HG02571 (cell line): ENCODE data around the gene KRT37.
"Not testable (repeated sequence)": the region's sequence is repeated elsewhere in the genome, so short reads cannot be mapped to it uniquely, and the experiment has no call there.

Experiments used
- ATAC-seq: cut with Tn5 transposase; IDR thresholded peaks from one replicate; pipeline ENCODE4 v1.9.1; 2021; ENCODE audit warnings: mild to moderate bottlenecking, moderate library complexity; ENCODE audit not compliant: unreplicated experiment

Gene KRT37

GRCh38 chr17:41407226-41407625, 17.2 kb downstream of the KRT37 start:
- ATAC-seq: no peak

- ATAC-seq: no peak
Measured at GRCh38 chr17:41406205-41406604, 18.2 kb downstream of the KRT37 start.

GRCh38 chr17:41404024-41404671, 20.2 kb downstream of the KRT37 start:
- no peak for ATAC-seq

- no peak for ATAC-seq
Measured at GRCh38 chr17:41403404-41404023, 20.9 kb downstream of the KRT37 start.

- ATAC-seq: no peak
Measured at GRCh38 chr17:41402161-41402560, 22.2 kb downstream of the KRT37 start.

- no peak for ATAC-seq
Measured at GRCh38 chr17:41396996-41397660, 27.3 kb downstream of the KRT37 start, which contains the start of gene KRT31. TSS of gene KRT31 (minus strand) at chr17:41397608. CDS start at chr17:41397539, 69 bp downstream.

- ATAC-seq: no peak
Measured at GRCh38 chr17:41396340-41396739, 28.0 kb downstream of the KRT37 start.

- no peak for ATAC-seq
Measured at GRCh38 chr17:41395611-41396010, 28.8 kb downstream of the KRT37 start.

- not testable (repeated sequence) for ATAC-seq
Measured at GRCh38 chr17:41395044-41395443, 29.3 kb downstream of the KRT37 start.

- ATAC-seq: no peak
Measured at GRCh38 chr17:41394254-41394996, 30.0 kb downstream of the KRT37 start.

- no peak for ATAC-seq
Measured at GRCh38 chr17:41393826-41394225, 30.6 kb downstream of the KRT37 start.

GRCh38 chr17:41393294-41393693, 31.1 kb downstream of the KRT37 start:
- no peak for ATAC-seq

- no peak for ATAC-seq
Measured at GRCh38 chr17:41392278-41392677, 32.1 kb downstream of the KRT37 start.

- no peak for ATAC-seq
Measured at GRCh38 chr17:41391535-41391934, 32.9 kb downstream of the KRT37 start.

GRCh38 chr17:41390411-41390938, 33.9 kb downstream of the KRT37 start:
- ATAC-seq: no peak

- no peak for ATAC-seq
Measured at GRCh38 chr17:41387670-41388069, 36.7 kb downstream of the KRT37 start.

GRCh38 chr17:41386227-41386626, 38.2 kb downstream of the KRT37 start:
- no peak for ATAC-seq

GRCh38 chr17:41383690-41384089, 40.7 kb downstream of the KRT37 start:
- ATAC-seq: no peak

GRCh38 chr17:41382394-41382793, 42.0 kb downstream of the KRT37 start:
- no peak for ATAC-seq

- not testable (repeated sequence) for ATAC-seq
Measured at GRCh38 chr17:41381943-41382342, 42.4 kb downstream of the KRT37 start, which contains the start of gene KRT34. TSS of gene KRT34 (minus strand) at chr17:41382306. CDS start at chr17:41382246, 60 bp downstream.

GRCh38 chr17:41380091-41380490, 44.3 kb downstream of the KRT37 start:
- not testable (repeated sequence) for ATAC-seq
